H9 (cell line): ENCODE results near the gene RXFP1. TPM values are rescaled to one million over a fixed set of nuclear protein-coding genes. Genes with fewer than 3 reads are reported as not detected.

Source experiments
- DNase-seq: peaks from one replicate; pipeline ENCODE4 v3.0.0-alpha.2; 2017
- H2AFZ ChIP-seq: one replicate; pipeline ENCODE4 v1.6.1; 2013; ENCODE audit warnings: mild to moderate bottlenecking, low read length, control low read depth, moderate library complexity
- H2AK5ac ChIP-seq: 2 replicates; pipeline ENCODE4 v1.6.1; 2013; ENCODE audit warnings: low read length, control low read depth, mixed read lengths; ENCODE audit not compliant: insufficient read length
- H2BK120ac ChIP-seq: one replicate; pipeline ENCODE4 v1.6.1; 2013; ENCODE audit warnings: low read depth, mild to moderate bottlenecking, low read length, control low read depth, inconsistent platforms; ENCODE audit not compliant: poor library complexity, severe bottlenecking
- H2BK12ac ChIP-seq: 2 replicates; pipeline ENCODE4 v1.6.1; 2013; ENCODE audit warnings: low read length, control low read depth, mixed read lengths, low read depth; ENCODE audit not compliant: insufficient read length
- H2BK15ac ChIP-seq: 2 replicates; pipeline ENCODE4 v1.6.1; 2013; ENCODE audit warnings: low read depth, low read length, control low read depth
- H2BK20ac ChIP-seq: one replicate; pipeline ENCODE4 v1.6.1; 2013; ENCODE audit warnings: low read depth, mild to moderate bottlenecking, low read length, control low read depth, inconsistent platforms; ENCODE audit not compliant: poor library complexity, severe bottlenecking
- H2BK5ac ChIP-seq: 2 replicates; pipeline ENCODE4 v1.6.1; 2013; ENCODE audit warnings: low read length, control low read depth, mixed read lengths; ENCODE audit not compliant: insufficient read length
- H3K14ac ChIP-seq: 2 replicates; pipeline ENCODE4 v1.6.1; 2013; ENCODE audit warnings: low read length, control low read depth; ENCODE audit not compliant: insufficient read depth
- H3K18ac ChIP-seq: 2 replicates; pipeline ENCODE4 v1.6.1; 2013; ENCODE audit warnings: low read depth, mild to moderate bottlenecking, mixed read lengths, low read length, control low read depth; ENCODE audit not compliant: insufficient read length
- H3K23ac ChIP-seq: 2 replicates; pipeline ENCODE4 v1.6.1; 2013; ENCODE audit warnings: low read length, control low read depth, mixed read lengths, low read depth; ENCODE audit not compliant: insufficient read length
- H3K23me2 ChIP-seq: 2 replicates; pipeline ENCODE4 v1.6.1; 2013; ENCODE audit warnings: low read depth, mild to moderate bottlenecking, mixed read lengths, low read length, control low read depth; ENCODE audit not compliant: insufficient read length, poor library complexity, severe bottlenecking
- H3K27ac ChIP-seq: 2 replicates; pipeline ENCODE4 v1.5.1; 2013; ENCODE audit warnings: low read length, control low read depth, mixed read lengths, low read depth; ENCODE audit not compliant: insufficient read length
- H3K27me3 ChIP-seq: 2 replicates; pipeline ENCODE4 v1.6.1; 2013; ENCODE audit warnings: low read length, control low read depth, inconsistent platforms; ENCODE audit not compliant: insufficient read depth
- H3K4ac ChIP-seq: 2 replicates; pipeline ENCODE4 v1.6.1; 2013; ENCODE audit warnings: low read depth, mild to moderate bottlenecking, control low read depth, inconsistent platforms, low read length, moderate library complexity
- H3K4me1 ChIP-seq: 2 replicates; pipeline ENCODE4 v1.6.1; 2013; ENCODE audit warnings: low read length, control low read depth, inconsistent platforms; ENCODE audit not compliant: insufficient read depth
- H3K4me2 ChIP-seq: 2 replicates; pipeline ENCODE4 v1.6.1; 2013; ENCODE audit warnings: low read length, control low read depth, mixed read lengths; ENCODE audit not compliant: insufficient read length, insufficient read depth
- H3K56ac ChIP-seq: 2 replicates; pipeline ENCODE4 v1.6.1; 2013; ENCODE audit warnings: low read depth, mild to moderate bottlenecking, mixed read lengths, low read length, control low read depth; ENCODE audit not compliant: insufficient read length
- H3K79me1 ChIP-seq: 2 replicates; pipeline ENCODE4 v1.6.1; 2013; ENCODE audit warnings: low read depth, mild to moderate bottlenecking, moderate library complexity, low read length, control low read depth, inconsistent platforms; ENCODE audit not compliant: insufficient read depth, poor library complexity, severe bottlenecking
- H3K79me2 ChIP-seq: 2 replicates; pipeline ENCODE4 v1.6.1; 2013; ENCODE audit warnings: low read length, control low read depth, inconsistent platforms; ENCODE audit not compliant: insufficient read depth
- H3K9ac ChIP-seq: 2 replicates; pipeline ENCODE4 v1.6.1; 2013; ENCODE audit warnings: low read length, control low read depth, mixed read lengths; ENCODE audit not compliant: insufficient read length; ENCODE audit errors: extremely low read depth
- H3K9me3 ChIP-seq: one replicate; pipeline ENCODE4 v1.6.1; 2013; ENCODE audit warnings: low read depth, low read length, inconsistent platforms; ENCODE audit not compliant: control insufficient read depth
- H3T11ph ChIP-seq: one replicate; pipeline ENCODE4 v1.6.1; 2013; ENCODE audit warnings: mild to moderate bottlenecking, low read length, control low read depth, inconsistent platforms
- H4K20me1 ChIP-seq: one replicate; pipeline ENCODE4 v1.6.1; 2013; ENCODE audit not compliant: control insufficient read depth, insufficient read length, insufficient read depth
- H4K5ac ChIP-seq: 2 replicates; pipeline ENCODE4 v1.6.1; 2013; ENCODE audit warnings: low read depth, mild to moderate bottlenecking, mixed read lengths, low read length, control low read depth; ENCODE audit not compliant: insufficient read length
- H4K8ac ChIP-seq: replicated peaks from 2 replicates; pipeline ENCODE4 v1.6.1; 2013; ENCODE audit warnings: low read length, control low read depth, mixed read lengths, low read depth; ENCODE audit not compliant: insufficient read length
- H4K91ac ChIP-seq: 2 replicates; pipeline ENCODE4 v1.6.1; 2013; ENCODE audit warnings: low read depth, mild to moderate bottlenecking, moderate library complexity, mixed read lengths, low read length, control low read depth; ENCODE audit not compliant: insufficient read length
- H3K27ac Mint-ChIP-seq, 3 experiments: 2 replicates in 2 of 3; 3 replicates in 1 of 3; pipeline ENCODE4 v1.8.0; 2020 to 2021; ENCODE audit warnings: mixed read lengths in 3 of 3, mild to moderate bottlenecking in 1 of 3, moderate library complexity in 1 of 3
- H3K27me3 Mint-ChIP-seq: 2 replicates; pipeline ENCODE4 v1.8.0; 2021; ENCODE audit warnings: low read depth, mild to moderate bottlenecking, moderate library complexity, mixed read lengths
- H3K36me3 Mint-ChIP-seq, 3 experiments: 2 replicates in 2 of 3; 3 replicates in 1 of 3; pipeline ENCODE4 v1.8.0; 2020 to 2021; ENCODE audit warnings: low read depth in 3 of 3, mixed read lengths in 3 of 3; ENCODE audit not compliant: insufficient read depth in 1 of 3
- H3K4me1 Mint-ChIP-seq, 2 experiments: 2 replicates each; pipeline ENCODE4 v1.8.0; 2020; ENCODE audit warnings: mixed read lengths in 2 of 2
- H3K4me3 Mint-ChIP-seq, 2 experiments: 2 replicates in 1 of 2; 3 replicates in 1 of 2; pipeline ENCODE4 v1.8.0; 2020 to 2021; ENCODE audit warnings: mild to moderate bottlenecking in 2 of 2, mixed read lengths in 2 of 2, moderate library complexity in 1 of 2
- H3K9me3 Mint-ChIP-seq, 2 experiments: 2 replicates in 1 of 2; 3 replicates in 1 of 2; pipeline ENCODE4 v1.8.0; 2020; ENCODE audit warnings: mild to moderate bottlenecking in 2 of 2, mixed read lengths in 2 of 2, moderate library complexity in 1 of 2
- WGBS: extraction: QIAGEN DNeasy Blood & Tissue Kit; methylation state at CpG from one replicate; pipeline ENCODE4 v1.1.7; 2013; ENCODE audit warnings: missing lambda C conversion rate, low lambda C conversion rate, mixed read lengths; ENCODE audit not compliant: insufficient read length; ENCODE audit errors: extremely low coverage; 5-methylcytosine and 5-hydroxymethylcytosine counted together
- total RNA-seq: library from RNA; stranded (reverse); gene quantifications from 2 replicates; pipeline ENCODE4 v1.2.1, GENCODE V29; 2021
- TF ChIP-seq, protein P1 (sequence below): fragments of 200-600 bp; sonication (generic); conservative IDR thresholded peaks from 3 replicates; pipeline ENCODE4 v1.8.0; 2021; ENCODE audit warnings: antibody characterized with exemption, mild to moderate bottlenecking

Gene RXFP1
- total RNA-seq, 1 experiment from 2014 or later: 0.17 TPM

DNA sequence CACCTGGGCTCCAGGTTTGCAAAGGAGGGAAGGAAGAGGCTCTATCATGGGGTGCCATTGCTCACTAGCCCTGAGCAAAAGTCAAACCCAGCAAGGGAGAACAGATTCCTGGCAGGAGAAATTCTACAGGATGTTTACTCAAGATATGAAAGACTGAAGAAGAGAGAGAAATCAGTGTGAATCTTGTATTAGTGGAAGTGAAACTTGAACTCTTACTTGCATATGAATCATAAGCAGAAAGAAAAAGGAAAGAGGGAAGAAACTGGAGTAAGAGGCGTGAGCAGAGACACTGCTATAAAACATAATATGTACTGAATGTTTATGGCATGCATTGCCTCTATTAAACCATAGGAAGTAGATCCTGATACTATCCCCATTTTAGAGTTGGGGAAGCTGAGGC lies 89.1 kb downstream of the RXFP1 start:
- no CpG with 5 or more reads among the region's 1 CpG for WGBS
- no peak overlapping the region for H4K91ac ChIP-seq
- H3K27ac Mint-ChIP-seq: no peak overlapping the region

More for the DNA sequence above, 89.1 kb downstream of the RXFP1 start:
- Histone ChIP-seq H3K56ac (no peak overlapping the region), H4K5ac (no peak overlapping the region), H3K9ac (no peak overlapping the region), H2BK120ac (no peak overlapping the region), H3K23ac (no peak overlapping the region), H3K4me2 (no peak overlapping the region), H3K18ac (no peak overlapping the region), H3K27me3 (no peaks in the 10 kb centered on the region), H2BK20ac (no peak overlapping the region), H4K8ac (no peak overlapping the region), H3K79me2 (no peaks in the 10 kb centered on the region), H3K4me1 (peaks cover 10% of the 10 kb centered on the region; the same call in 1 of the 2 replicates), H3K9me3 (no peaks in the 10 kb centered on the region), H2BK5ac (no peak overlapping the region), H3K4ac (no peak overlapping the region), H3T11ph (no peak overlapping the region), H2BK12ac (no peak overlapping the region), H2BK15ac (no peak overlapping the region), H3K27ac (no peak overlapping the region), H2AFZ (no peak overlapping the region), H2AK5ac (no peak overlapping the region), H3K23me2 (no peaks in the 10 kb centered on the region), H4K20me1 (no peaks in the 10 kb centered on the region), H3K79me1 (no peaks in the 10 kb centered on the region), H3K14ac (no peak overlapping the region)
- TF ChIP-seq, protein P1, sequence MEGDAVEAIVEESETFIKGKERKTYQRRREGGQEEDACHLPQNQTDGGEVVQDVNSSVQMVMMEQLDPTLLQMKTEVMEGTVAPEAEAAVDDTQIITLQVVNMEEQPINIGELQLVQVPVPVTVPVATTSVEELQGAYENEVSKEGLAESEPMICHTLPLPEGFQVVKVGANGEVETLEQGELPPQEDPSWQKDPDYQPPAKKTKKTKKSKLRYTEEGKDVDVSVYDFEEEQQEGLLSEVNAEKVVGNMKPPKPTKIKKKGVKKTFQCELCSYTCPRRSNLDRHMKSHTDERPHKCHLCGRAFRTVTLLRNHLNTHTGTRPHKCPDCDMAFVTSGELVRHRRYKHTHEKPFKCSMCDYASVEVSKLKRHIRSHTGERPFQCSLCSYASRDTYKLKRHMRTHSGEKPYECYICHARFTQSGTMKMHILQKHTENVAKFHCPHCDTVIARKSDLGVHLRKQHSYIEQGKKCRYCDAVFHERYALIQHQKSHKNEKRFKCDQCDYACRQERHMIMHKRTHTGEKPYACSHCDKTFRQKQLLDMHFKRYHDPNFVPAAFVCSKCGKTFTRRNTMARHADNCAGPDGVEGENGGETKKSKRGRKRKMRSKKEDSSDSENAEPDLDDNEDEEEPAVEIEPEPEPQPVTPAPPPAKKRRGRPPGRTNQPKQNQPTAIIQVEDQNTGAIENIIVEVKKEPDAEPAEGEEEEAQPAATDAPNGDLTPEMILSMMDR: no peak
- H3K36me3 Mint-ChIP-seq: no peaks in the 10 kb centered on the region; a peak in 2 of 7 replicates
- DNase-seq: no peak
- H3K9me3 Mint-ChIP-seq: no peaks in the 10 kb centered on the region
- no peak overlapping the region for H3K4me3 Mint-ChIP-seq
- peaks cover 9 to 12% of the 10 kb centered on the region in 2 experiments for H3K4me1 Mint-ChIP-seq
- H3K27me3 Mint-ChIP-seq: no peaks in the 10 kb centered on the region
